T-helper 2 cell treated with Interferon-gamma antibody and Interleukin-4, amounts not matched to agents 5 μg/mL and 100 μg/mL, for 36 hours (primary cell): ENCODE measurements around the gene ZNHIT2.
A peak's percentile ranks its signal among the peaks of the same experiment; 100 is the strongest.

Experiments
- DNase-seq: peaks from one replicate; pipeline ENCODE4 v3.0.0; 2021; ENCODE audit warnings: low spot score
- H3K27ac Mint-ChIP-seq: one replicate; pipeline ENCODE4 v1.8.0; 2021; ENCODE audit warnings: mild to moderate bottlenecking, mixed read lengths
- H3K27me3 Mint-ChIP-seq: one replicate; pipeline ENCODE4 v1.8.0; 2021; ENCODE audit warnings: low read depth, mixed read lengths
- H3K36me3 Mint-ChIP-seq: one replicate; pipeline ENCODE4 v1.8.0; 2021; ENCODE audit warnings: low read depth, mixed read lengths
- H3K4me1 Mint-ChIP-seq: one replicate; pipeline ENCODE4 v1.8.0; 2021; ENCODE audit warnings: low read depth, mixed read lengths
- H3K4me3 Mint-ChIP-seq: one replicate; pipeline ENCODE4 v1.8.0; 2022; ENCODE audit warnings: mild to moderate bottlenecking, moderate library complexity, mixed read lengths
- H3K9me3 Mint-ChIP-seq: one replicate; pipeline ENCODE4 v1.8.0; 2021; ENCODE audit warnings: mixed read lengths

ZNHIT2 gene

DNA sequence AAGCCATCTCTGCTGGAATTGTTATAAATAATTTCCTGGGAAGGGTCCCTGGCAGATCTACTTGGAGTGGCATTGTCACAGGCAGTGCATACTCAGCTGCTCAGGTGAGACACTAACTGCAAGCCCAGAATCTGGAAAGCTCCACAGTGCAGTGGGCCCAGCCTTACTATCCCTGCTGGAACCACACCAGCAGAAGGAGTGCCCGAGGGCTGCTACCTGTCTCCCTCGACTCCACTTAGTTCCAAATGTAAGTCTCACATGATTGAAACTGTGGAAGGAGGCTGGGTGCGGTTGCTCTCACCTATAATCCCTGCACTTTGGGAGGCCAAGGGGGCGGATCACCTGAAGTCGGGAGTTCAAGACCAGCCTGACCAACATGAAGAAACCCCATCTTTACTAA, 31.2 kb upstream of the ZNHIT2 start:
- Mint-ChIP-seq H3K4me1 (peaks cover 17% of the 10 kb centered on the region), H3K4me3 (no peak overlapping the region), H3K9me3 (no peaks in the 10 kb centered on the region), H3K36me3 (no peaks in the 10 kb centered on the region), H3K27ac (no peak overlapping the region), H3K27me3 (peaks cover 6% of the 10 kb centered on the region)
- no peak for DNase-seq

DNA sequence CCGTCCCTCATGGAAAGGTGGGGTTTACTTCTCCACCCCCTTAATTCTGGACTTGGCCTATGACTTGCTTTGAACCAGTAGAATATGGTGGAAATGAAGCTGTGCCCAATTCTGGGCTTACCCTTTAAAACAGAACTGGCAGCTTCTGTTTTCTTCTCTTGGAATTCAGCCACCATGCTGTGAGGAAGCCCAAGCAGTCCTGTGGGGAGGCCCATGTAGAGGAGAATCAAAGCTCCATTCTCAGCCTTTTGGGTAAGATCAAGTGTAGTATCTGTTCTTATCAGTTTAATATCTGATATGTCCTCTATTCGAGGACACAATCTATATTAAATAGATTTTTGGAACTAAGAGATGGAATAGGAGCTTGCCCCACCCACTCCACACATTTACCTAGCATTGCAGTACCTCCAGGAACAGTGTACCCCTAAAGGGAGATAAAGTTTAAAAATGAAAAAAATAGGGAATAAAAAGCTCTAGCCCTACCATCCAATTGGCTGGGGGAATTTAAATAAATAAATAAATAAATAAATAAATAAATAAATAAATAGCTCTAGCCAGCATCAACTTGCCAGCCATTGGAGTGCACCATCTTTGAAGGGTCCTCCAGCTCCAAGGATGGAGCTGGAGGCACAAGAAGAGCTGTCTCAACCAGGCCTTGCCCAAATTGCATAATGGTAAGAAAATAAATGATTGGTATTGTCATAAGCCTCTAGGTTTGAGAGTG, 30.0 kb upstream of the ZNHIT2 start:
- Mint-ChIP-seq H3K27ac (no peak overlapping the region), H3K4me3 (no peak overlapping the region), H3K27me3 (peaks cover 6% of the 10 kb centered on the region), H3K36me3 (no peaks in the 10 kb centered on the region), H3K9me3 (no peaks in the 10 kb centered on the region), H3K4me1 (peaks cover 11% of the 10 kb centered on the region)
- no peak for DNase-seq

DNA sequence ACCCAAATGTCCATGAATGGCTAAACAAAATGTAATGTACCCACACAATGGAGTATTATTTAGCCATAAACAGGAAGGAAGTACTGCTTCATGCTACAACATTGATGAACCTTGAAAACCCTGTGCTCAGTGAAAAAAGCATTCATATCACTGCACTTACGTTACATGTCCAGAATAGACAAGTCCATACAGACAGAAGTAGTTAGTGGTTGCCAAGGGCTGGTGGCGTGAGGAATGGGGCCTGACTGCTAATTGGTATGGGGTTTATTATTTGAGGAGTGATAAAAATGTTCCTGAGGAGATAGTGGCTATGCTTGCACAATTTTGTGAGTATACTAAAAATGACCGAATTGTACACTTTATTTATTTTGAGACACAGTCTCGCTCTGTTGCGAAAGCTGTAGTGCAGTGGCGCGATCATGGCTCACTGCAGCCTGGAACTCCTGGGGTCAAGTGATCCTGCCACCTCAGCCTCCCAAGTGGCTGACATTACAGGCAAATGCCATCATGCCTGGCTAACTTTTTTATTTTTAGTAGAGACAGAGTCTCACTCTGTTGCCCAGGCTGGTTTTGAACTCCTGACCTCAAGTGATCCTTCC, 24.5 kb upstream of the ZNHIT2 start:
- H3K27ac Mint-ChIP-seq, result no peak overlapping the region
- DNase-seq, result no peak
- H3K4me1 Mint-ChIP-seq, result no peaks in the 10 kb centered on the region
- H3K27me3 Mint-ChIP-seq, result peaks cover 23% of the 10 kb centered on the region
- no peaks in the 10 kb centered on the region for H3K9me3 Mint-ChIP-seq
- no peaks in the 10 kb centered on the region for H3K36me3 Mint-ChIP-seq
- no peak overlapping the region for H3K4me3 Mint-ChIP-seq

DNA sequence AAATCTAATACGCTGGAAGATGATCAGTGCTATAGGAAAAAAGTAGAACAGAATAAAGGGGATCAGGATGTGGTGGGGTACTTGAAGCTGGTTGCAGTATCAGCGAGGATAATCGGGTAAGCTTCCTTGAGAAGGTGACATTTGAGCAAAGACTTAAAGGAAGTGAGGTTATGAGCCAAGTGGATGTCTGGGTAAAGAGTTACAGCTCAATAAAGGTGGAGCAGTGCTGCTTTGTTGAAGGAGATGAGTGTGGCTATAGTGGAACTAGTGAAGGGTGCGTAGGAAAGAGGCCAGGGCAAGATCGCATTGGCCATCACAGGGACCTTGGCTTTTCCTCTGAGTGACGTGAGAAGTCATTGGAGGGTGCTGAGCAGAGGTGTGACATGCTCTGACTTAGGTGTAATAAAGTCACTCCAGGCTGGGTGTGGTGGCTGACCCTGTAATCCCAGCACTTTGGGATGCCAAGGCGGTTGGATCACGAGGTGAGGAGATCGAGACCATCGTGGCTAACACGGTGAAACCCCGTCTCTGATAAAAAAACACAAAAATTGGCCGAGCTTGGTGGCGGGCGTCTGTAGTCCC, 19.1 kb upstream of the ZNHIT2 start:
- Mint-ChIP-seq H3K4me1 (peaks cover 22% of the 10 kb centered on the region), H3K36me3 (peaks cover 15% of the 10 kb centered on the region), H3K9me3 (no peaks in the 10 kb centered on the region), H3K27ac (peak overlapping the region; percentile 71), H3K27me3 (peaks cover 12% of the 10 kb centered on the region), H3K4me3 (peak overlapping the region; percentile 95)
- DNase-seq, result no peak

DNA sequence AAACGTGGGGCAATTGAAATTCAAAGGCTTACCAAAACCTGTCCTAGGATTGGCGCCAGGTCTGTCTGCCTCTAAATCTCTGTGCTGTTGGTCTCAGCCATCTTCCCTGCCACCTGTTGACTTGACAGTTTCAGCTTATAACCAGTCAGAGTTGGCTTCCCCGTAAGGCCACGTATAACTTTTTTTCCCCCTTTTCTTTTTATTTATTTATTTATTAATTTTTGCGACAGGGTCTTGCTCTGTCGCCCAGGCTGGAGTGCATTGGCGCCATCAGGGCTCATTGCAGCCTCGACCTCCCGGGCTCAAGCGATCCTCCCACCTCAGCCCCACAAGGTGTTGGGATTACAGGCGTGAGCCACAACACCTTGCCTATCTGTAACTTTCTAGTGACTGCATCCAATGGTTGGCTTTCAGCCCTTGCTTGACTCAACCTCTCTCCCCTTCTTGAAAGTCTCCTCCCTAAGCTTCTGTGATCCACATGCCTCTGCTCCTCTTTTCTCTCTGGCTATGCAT, 18.2 kb upstream of the ZNHIT2 start:
- H3K4me3 Mint-ChIP-seq, result peak overlapping the region; percentile 95
- H3K4me1 Mint-ChIP-seq, result peaks cover 22% of the 10 kb centered on the region
- H3K27ac Mint-ChIP-seq, result peak overlapping the region; percentile 98
- no peaks in the 10 kb centered on the region for H3K9me3 Mint-ChIP-seq
- peaks cover 3% of the 10 kb centered on the region for H3K27me3 Mint-ChIP-seq
- peaks cover 20% of the 10 kb centered on the region for H3K36me3 Mint-ChIP-seq
- no peak for DNase-seq

DNA sequence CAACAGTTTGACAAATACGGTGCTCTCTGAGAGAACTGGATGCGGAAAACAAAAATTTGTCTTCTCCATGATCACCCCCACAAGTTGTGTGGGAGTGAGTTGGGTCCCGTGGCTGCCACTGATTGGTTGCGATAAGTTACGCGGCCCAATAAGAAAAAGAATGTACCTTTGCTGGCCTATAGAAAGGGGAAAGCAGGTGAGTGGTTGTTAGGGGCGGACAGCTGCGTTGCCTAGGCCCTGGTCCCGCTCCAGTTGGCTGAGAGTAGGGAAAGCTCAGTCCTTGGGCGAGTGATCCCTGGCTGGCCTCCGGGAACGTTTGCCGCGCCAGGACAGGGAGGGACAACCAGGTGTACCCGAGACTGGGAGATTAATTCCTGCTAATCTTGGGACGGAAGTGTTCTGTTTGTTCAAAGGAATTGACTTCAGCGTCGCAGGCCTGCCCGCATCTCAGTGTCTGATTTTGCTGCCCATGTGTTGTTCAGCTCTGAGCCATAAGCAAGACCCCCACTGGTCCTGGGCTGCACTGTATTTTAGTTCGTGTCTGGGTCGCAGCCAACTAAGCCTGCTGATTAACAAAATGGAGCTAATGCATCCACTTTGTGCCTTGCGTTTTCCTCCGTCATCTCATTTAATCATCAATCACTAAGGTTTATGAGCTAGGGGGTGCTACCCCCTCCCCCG, 17.6 kb upstream of the ZNHIT2 start:
- peaks cover 23% of the 10 kb centered on the region for H3K36me3 Mint-ChIP-seq
- H3K4me1 Mint-ChIP-seq, result peaks cover 22% of the 10 kb centered on the region
- no peaks in the 10 kb centered on the region for H3K9me3 Mint-ChIP-seq
- peaks cover 3% of the 10 kb centered on the region for H3K27me3 Mint-ChIP-seq
- peak overlapping the region; percentile 95 for H3K4me3 Mint-ChIP-seq
- peak; percentile 87 for DNase-seq
- peak overlapping the region; percentile 98 for H3K27ac Mint-ChIP-seq

DNA sequence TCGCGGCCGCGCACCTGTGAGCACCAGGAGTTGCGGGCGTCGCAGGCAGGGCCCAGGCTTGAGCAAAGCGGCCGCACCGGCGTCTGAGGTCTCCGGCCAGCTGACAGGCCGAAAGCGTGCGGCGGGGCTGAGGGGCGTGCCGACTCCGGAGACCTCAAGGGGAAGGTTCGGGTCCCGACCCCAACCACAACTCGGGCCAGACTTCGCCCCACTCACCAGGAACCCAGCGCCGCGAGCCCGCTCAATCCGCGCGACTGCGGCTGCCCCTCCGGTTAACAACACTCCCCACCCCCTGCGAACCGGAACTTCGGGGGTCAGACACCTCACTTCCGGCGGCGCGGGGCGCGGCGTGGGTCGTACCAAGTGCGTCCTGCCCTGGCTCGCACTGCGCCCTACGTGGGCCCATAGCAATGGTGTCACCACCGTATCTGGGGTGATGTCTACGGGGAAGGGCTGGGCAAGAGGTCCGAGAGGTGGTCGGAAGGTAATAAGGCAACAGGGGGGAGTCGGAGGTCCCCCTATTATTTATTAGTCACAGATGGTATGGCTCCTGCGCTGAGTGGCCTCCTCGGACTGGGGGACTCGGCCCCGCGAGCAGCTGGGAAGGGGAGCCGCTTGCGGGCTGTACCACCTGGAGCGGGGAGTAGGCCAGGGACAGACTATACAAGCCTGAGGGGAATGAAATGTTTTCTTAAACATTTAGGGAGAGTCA, 16.9 kb upstream of the ZNHIT2 start, which contains the start of gene SYVN1:
TSS of gene SYVN1 (minus strand) at position 280 of the 712 bp plus-strand sequence. CDS start 918 bp downstream, outside the sequence.
- peak within 1 kb of the TSS; percentile 98 for H3K27ac Mint-ChIP-seq
- H3K4me1 Mint-ChIP-seq, result peaks cover 22% of the 10 kb centered on the region
- H3K9me3 Mint-ChIP-seq, result no peaks in the 10 kb centered on the region
- H3K36me3 Mint-ChIP-seq, result peaks cover 23% of the 10 kb centered on the region
- no peaks in the 10 kb centered on the region for H3K27me3 Mint-ChIP-seq
- peak within 1 kb of the TSS; percentile 95 for H3K4me3 Mint-ChIP-seq
- peak; percentile 93 for DNase-seq

DNA sequence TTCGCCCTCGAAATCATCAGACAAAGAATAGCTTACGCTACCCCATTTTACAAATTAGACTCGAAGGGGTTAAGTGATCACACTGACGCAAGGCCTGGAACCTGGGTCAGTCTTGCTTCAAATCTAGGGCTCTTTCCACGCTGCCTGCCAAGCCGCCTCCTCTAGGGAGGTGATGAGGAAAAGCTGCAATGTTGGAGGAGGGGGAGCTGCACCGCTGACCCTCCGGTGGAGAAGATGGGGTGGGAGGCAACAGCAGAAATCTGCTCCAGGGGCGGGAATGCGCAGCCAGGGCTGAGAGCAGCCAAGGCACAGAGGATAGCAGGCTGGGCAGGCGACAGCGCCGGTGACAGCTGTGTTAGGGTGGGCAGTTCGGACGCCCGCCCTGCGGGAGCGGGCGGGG, 16.2 kb upstream of the ZNHIT2 start:
- no peaks in the 10 kb centered on the region for H3K9me3 Mint-ChIP-seq
- H3K27ac Mint-ChIP-seq, result peak overlapping the region; percentile 98
- peaks cover 22% of the 10 kb centered on the region for H3K4me1 Mint-ChIP-seq
- peak overlapping the region; percentile 95 for H3K4me3 Mint-ChIP-seq
- H3K27me3 Mint-ChIP-seq, result no peaks in the 10 kb centered on the region
- peaks cover 23% of the 10 kb centered on the region for H3K36me3 Mint-ChIP-seq
- DNase-seq, result no peak

DNA sequence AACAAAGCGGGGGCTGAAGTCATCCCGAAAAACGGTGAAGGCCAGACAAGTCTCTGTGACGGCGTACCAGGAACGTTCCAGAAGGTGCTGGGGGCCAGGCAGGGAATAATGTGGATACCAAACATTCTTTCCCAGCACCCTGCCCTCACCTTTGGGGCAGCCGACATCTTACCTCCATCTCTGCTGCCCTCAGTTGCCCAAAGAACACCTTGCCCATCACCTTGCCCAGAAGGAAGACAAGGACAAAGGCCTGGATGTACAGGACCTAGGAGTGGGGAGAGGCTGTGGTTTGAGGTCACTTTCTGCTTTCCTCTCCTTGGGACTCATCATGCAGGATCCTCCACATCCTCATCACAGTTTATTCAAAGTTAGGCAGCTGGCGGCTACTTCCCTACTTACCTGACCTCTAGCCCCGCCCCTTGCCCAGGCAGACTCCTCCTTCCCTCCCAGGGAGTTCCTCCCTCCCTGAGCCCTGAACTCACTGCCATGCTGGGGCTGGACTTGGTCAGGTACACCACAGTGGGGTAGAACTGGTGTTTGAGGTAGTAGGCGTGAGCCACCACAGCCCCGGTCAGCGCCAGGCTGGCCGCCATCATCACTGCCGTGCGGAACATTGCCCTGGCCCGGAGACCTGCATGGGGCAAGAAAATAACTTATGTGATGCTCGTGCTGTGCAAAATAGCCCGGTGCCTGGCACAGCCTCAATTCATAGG, 15.6 kb upstream of the ZNHIT2 start:
- Mint-ChIP-seq H3K9me3 (no peaks in the 10 kb centered on the region), H3K27me3 (no peaks in the 10 kb centered on the region), H3K36me3 (peaks cover 26% of the 10 kb centered on the region), H3K4me3 (peak overlapping the region; percentile 95), H3K4me1 (peaks cover 22% of the 10 kb centered on the region), H3K27ac (peak overlapping the region; percentile 98)
- DNase-seq, result peak; percentile 48

DNA sequence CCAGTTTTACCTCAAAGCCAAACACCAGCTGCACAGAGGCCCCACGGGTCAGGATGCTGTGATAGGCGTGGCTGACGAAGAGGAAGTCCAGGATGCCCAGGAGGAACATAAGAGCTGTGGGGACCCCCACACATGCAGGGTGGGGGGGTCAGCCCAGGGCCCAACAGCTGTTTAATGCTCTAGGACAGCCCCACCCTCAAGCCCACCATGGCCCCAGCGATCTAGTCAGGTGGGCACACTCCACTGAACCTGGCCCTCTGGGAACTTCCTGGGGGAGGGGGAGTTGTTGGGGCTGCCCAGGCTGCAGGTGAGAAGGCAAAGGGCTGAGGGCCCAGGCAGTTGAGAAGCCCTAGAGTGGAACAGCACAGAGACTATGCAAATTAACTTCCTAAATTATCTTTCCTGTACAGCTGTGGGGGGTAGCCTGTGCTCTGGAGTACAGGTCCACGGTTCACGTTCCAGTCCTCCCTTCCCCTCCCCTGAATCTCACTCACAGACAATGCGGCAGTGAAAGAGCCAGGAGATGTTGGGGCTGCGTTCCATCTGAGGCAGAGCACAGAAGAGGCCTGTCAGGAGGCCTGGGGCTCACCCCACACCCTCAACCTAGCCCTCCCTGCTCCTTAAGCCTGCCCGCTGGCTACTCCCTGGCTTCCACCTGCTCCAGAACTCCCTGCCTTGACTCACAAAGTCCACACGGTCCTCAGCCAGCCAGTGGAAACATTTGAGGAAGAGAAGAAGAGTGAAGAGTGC, 14.9 kb upstream of the ZNHIT2 start:
- Mint-ChIP-seq H3K27ac (peak overlapping the region; percentile 20), H3K27me3 (no peaks in the 10 kb centered on the region), H3K4me1 (peaks cover 22% of the 10 kb centered on the region), H3K36me3 (peaks cover 26% of the 10 kb centered on the region), H3K4me3 (peak overlapping the region; percentile 95), H3K9me3 (no peaks in the 10 kb centered on the region)
- no peak for DNase-seq

DNA sequence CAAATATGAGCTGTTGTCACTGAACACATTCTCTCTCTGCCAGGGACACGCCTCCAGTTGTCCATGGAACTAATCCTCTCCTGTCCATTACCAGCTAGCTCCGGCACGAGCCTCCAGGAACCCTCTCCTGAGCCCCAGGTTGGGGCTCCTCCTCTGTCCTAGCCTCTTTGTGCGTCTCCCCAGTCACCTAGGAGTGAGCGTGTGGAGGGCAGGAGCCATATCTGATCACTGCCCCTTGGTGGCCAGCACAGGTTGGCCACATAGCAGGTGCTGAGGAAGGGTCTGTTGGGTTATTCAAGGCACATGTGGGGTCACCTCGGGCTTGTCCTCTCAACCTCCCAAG, 14.4 kb upstream of the ZNHIT2 start:
- H3K4me1 Mint-ChIP-seq, result peaks cover 22% of the 10 kb centered on the region
- no peak overlapping the region for H3K4me3 Mint-ChIP-seq
- peaks cover 30% of the 10 kb centered on the region for H3K36me3 Mint-ChIP-seq
- H3K27me3 Mint-ChIP-seq, result no peaks in the 10 kb centered on the region
- H3K27ac Mint-ChIP-seq, result no peak overlapping the region
- DNase-seq, result no peak
- H3K9me3 Mint-ChIP-seq, result no peaks in the 10 kb centered on the region

DNA sequence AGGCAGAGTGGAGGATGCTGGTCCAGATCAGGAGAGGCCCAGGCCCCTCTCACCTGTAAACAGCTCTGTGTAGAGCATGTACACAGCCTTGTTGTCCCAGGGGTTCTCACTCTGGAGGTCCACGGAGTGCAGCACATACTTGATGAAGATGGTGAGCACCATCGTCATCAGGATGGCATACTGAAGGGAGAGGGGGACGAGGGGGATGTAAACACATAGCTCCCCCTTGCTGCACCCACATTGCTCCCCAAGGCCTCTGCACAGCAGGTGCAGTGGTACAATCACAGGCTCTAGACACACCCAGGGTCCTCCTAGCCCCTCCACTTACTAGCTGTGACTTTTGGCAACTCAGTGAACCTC, 13.9 kb upstream of the ZNHIT2 start:
- Mint-ChIP-seq H3K4me3 (no peak overlapping the region), H3K9me3 (no peaks in the 10 kb centered on the region), H3K36me3 (peaks cover 34% of the 10 kb centered on the region), H3K27me3 (no peaks in the 10 kb centered on the region), H3K27ac (no peak overlapping the region), H3K4me1 (peaks cover 18% of the 10 kb centered on the region)
- DNase-seq, result no peak
